ENCODE results near the gene NHLH2. TPM values are rescaled to one million over a fixed set of nuclear protein-coding genes. Genes with fewer than 3 reads are reported as not detected.

NHLH2 gene
- total RNA-seq, 2 donors from 2014 or later, result 1.4 to 2.1 TPM

- Histone ChIP-seq H3K27ac (ENCODE audit: low read depth, low read length) (no peak overlapping the region), H3K9me3 (ENCODE audit: control insufficient read depth, low read length) (no peaks in the 10 kb centered on the region), H3K9ac (ENCODE audit: extremely low read depth, low read length, poor library complexity, severe bottlenecking) (no peak overlapping the region), H3K36me3 (ENCODE audit: control insufficient read depth, insufficient read depth, low read length) (no peaks in the 10 kb centered on the region), H3K27me3 (ENCODE audit: control insufficient read depth, insufficient read depth, low read length, poor library complexity, severe bottlenecking) (no peaks in the 10 kb centered on the region), H3K4me1 (ENCODE audit: control insufficient read depth, insufficient read depth, low read length) (no peaks in the 10 kb centered on the region), H3K4me3 (ENCODE audit: low read length) (no peak overlapping the region)
- Mint-ChIP-seq H3K4me3 (no peak overlapping the region), H3K27me3 (ENCODE audit: insufficient read depth) (no peaks in the 10 kb centered on the region), H3K27ac (no peak overlapping the region), H3K36me3 (ENCODE audit: low read depth) (no peaks in the 10 kb centered on the region), H3K9me3 (no peaks in the 10 kb centered on the region), H3K4me1 (peaks cover 15% of the 10 kb centered on the region)
- no peak for DNase-seq
- no peak for TF ChIP-seq CTCF (conservative IDR thresholded peaks at IDR 0.05)
- WGBS, 2 experiments (ENCODE audit: insufficient coverage in 1 of 2, insufficient read length in 1 of 2), result 88 to 91% methylated on average over 4 to 8 of the region's 8 CpGs
These were observed 42.3 kb upstream of the NHLH2 start for GRCh38 chr1:115882913-115883902.

GRCh38 chr1:115880981-115881672 is 40.2 kb upstream of the NHLH2 start:
- Histone ChIP-seq H3K9ac (ENCODE audit: extremely low read depth, low read length, poor library complexity, severe bottlenecking) (no peak overlapping the region), H3K4me3 (ENCODE audit: low read length) (no peak overlapping the region), H3K36me3 (ENCODE audit: control insufficient read depth, insufficient read depth, low read length) (no peaks in the 10 kb centered on the region), H3K27ac (ENCODE audit: low read depth, low read length) (no peak overlapping the region), H3K4me1 (ENCODE audit: control insufficient read depth, insufficient read depth, low read length) (no peaks in the 10 kb centered on the region), H3K27me3 (ENCODE audit: control insufficient read depth, insufficient read depth, low read length, poor library complexity, severe bottlenecking) (no peaks in the 10 kb centered on the region), H3K9me3 (ENCODE audit: control insufficient read depth, low read length) (no peaks in the 10 kb centered on the region)
- DNase-seq, result no peak
- no peak for TF ChIP-seq CTCF (conservative IDR thresholded peaks at IDR 0.05)
- Mint-ChIP-seq H3K4me1 (peaks cover 23% of the 10 kb centered on the region), H3K9me3 (no peaks in the 10 kb centered on the region), H3K4me3 (no peak overlapping the region), H3K27me3 (ENCODE audit: insufficient read depth) (no peaks in the 10 kb centered on the region), H3K36me3 (ENCODE audit: low read depth) (no peaks in the 10 kb centered on the region), H3K27ac (no peak overlapping the region)
- WGBS, 2 experiments (ENCODE audit: insufficient coverage in 1 of 2, insufficient read length in 1 of 2), result 100% methylated on average over 1 of the region's 1 CpG; no CpG with 5 or more reads in 1 of the 2 experiments

GRCh38 chr1:115879977-115880376 is 39.1 kb upstream of the NHLH2 start:
- 48% methylated on average over 1 of the region's 1 CpG; no CpG with 5 or more reads in 1 of the 2 experiments for WGBS, 2 experiments (ENCODE audit: insufficient coverage in 1 of 2, insufficient read length in 1 of 2)
- TF ChIP-seq CTCF (conservative IDR thresholded peaks at IDR 0.05), result peak; percentile 61
- no peak overlapping the region for H3K27ac ChIP-seq (ENCODE audit: low read depth, low read length)

More at GRCh38 chr1:115879977-115880376, 39.1 kb upstream of the NHLH2 start:
- H3K27me3 Mint-ChIP-seq (ENCODE audit: insufficient read depth), result no peaks in the 10 kb centered on the region
- no peak overlapping the region for H3K9ac ChIP-seq (ENCODE audit: extremely low read depth, low read length, poor library complexity, severe bottlenecking)
- no peaks in the 10 kb centered on the region for H3K36me3 ChIP-seq (ENCODE audit: control insufficient read depth, insufficient read depth, low read length)
- H3K27me3 ChIP-seq (ENCODE audit: control insufficient read depth, insufficient read depth, low read length, poor library complexity, severe bottlenecking), result no peaks in the 10 kb centered on the region
- H3K27ac Mint-ChIP-seq, result no peak overlapping the region
- no peaks in the 10 kb centered on the region for H3K36me3 Mint-ChIP-seq (ENCODE audit: low read depth)
- H3K4me1 Mint-ChIP-seq, result peaks cover 23% of the 10 kb centered on the region
- H3K9me3 Mint-ChIP-seq, result no peaks in the 10 kb centered on the region
- no peaks in the 10 kb centered on the region for H3K9me3 ChIP-seq (ENCODE audit: control insufficient read depth, low read length)
- H3K4me3 Mint-ChIP-seq, result no peak overlapping the region
- peak; percentile 82 for DNase-seq
- H3K4me1 ChIP-seq (ENCODE audit: control insufficient read depth, insufficient read depth, low read length), result no peaks in the 10 kb centered on the region
- no peak overlapping the region for H3K4me3 ChIP-seq (ENCODE audit: low read length)
